Activated naive CD4-positive, alpha-beta T cell treated with anti-CD3 and anti-CD28 coated beads, Interleukin-2, amount 10 ng/mL, durations not matched to agents 7 days and 5 days (primary cell): ENCODE results near the gene TUBGCP2.

Experiments used
- CTCF ChIA-PET: fragments of 350-600 bp; sonication (Branson Sonifier 250); formaldehyde crosslinking; loops from one replicate; lab custom pipeline; 2021; ENCODE audit warnings: antibody characterized with exemption; lab: Charles Lee
- DNase-seq: peaks from one replicate; pipeline ENCODE4 v3.0.0-alpha.2; 2020
- H3K27ac Mint-ChIP-seq: one replicate; pipeline ENCODE4 v1.8.0; 2021; ENCODE audit warnings: mild to moderate bottlenecking, moderate library complexity, mixed read lengths
- H3K27me3 Mint-ChIP-seq: one replicate; pipeline ENCODE4 v1.8.0; 2021; ENCODE audit warnings: mild to moderate bottlenecking, mixed read lengths
- H3K36me3 Mint-ChIP-seq: one replicate; pipeline ENCODE4 v1.8.0; 2021; ENCODE audit warnings: mixed read lengths
- H3K4me1 Mint-ChIP-seq: one replicate; pipeline ENCODE4 v1.8.0; 2021; ENCODE audit warnings: mixed read lengths
- H3K4me3 Mint-ChIP-seq: one replicate; pipeline ENCODE4 v1.8.0; 2021; ENCODE audit warnings: mild to moderate bottlenecking, moderate library complexity, mixed read lengths
- H3K9me3 Mint-ChIP-seq: one replicate; pipeline ENCODE4 v1.8.0; 2021; ENCODE audit warnings: mixed read lengths

TUBGCP2 gene

DNA sequence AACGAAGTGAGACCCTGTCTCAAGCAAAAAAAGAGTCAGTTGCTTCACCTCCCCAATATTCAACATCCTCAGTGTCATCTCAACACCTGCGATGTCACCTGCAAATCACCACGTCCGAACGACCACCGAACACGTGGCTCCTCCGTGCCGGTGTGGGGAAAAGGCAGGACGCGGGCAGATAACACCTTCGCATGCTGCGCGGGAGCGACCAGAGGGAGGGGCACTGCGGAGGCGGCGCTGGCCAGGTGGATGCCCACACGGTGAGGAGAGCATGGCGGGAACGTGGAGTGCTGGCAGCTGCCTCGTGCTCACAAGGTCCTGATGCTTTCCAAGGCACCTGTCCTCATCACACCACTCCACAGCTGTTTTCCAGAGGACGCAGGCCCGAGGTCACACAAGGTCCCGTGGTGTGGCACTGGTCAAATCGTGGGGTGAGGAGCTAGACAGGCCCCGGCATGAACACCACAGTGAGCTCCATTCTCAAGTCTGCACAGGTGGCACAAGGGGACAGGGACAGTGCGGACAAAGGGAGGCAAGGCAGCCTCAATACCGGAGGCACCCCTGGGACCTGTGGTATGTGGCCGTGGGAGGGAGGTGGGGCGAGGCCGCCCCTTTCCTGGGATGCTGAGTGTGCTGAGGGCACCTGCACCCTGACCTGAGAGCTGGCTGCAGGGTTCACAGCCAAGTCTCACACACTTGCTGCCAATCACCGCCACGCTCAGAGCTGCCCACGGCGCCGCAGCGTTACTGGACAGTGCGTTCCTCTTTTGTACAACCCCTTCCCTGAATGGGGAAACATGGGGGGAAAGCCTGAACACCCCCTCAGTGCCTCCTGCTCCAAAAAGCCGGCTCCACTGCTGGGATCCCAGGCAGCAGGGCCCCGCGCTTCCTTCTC is 13.0 kb downstream of the TUBGCP2 start:
- DNase-seq: no peak
- Mint-ChIP-seq H3K27me3 (no peaks in the 10 kb centered on the region), H3K4me1 (no peaks in the 10 kb centered on the region), H3K9me3 (no peaks in the 10 kb centered on the region), H3K4me3 (no peak overlapping the region), H3K36me3 (peaks cover 47% of the 10 kb centered on the region), H3K27ac (no peak overlapping the region)
- CTCF ChIA-PET: interaction anchor here (0.8 kb wide), 1 partner anchor 17 kb away, joined by 3 read pairs; no protein-coding TSS in a partner anchor

DNA sequence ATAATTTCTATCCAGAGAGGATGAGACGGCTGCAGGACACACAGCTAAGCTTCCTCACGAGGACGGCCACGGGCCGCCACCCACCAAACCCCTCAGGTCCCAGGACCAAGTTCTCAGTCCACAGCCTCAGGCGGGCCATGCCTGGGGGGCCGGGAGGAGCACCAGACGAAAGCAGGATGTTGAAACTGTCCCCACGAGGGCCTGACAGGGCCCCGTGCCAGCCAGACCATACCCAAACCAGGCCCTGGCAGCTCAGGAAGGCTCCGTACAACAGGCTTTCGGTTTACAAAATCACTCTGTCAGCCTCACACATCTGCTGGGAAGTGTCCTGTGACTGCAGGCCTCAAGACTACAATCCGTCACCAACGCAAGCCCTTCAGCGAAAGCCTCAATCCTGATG is 14.5 kb downstream of the TUBGCP2 start:
- CTCF ChIA-PET: interaction anchor here (1.9 kb wide), 1 partner anchor 14 kb away, joined by 7 read pairs; no protein-coding TSS in a partner anchor
- Mint-ChIP-seq H3K9me3 (no peaks in the 10 kb centered on the region), H3K36me3 (peaks cover 50% of the 10 kb centered on the region), H3K4me1 (no peaks in the 10 kb centered on the region), H3K4me3 (no peak overlapping the region), H3K27me3 (no peaks in the 10 kb centered on the region), H3K27ac (no peak overlapping the region)
- DNase-seq: no peak

DNA sequence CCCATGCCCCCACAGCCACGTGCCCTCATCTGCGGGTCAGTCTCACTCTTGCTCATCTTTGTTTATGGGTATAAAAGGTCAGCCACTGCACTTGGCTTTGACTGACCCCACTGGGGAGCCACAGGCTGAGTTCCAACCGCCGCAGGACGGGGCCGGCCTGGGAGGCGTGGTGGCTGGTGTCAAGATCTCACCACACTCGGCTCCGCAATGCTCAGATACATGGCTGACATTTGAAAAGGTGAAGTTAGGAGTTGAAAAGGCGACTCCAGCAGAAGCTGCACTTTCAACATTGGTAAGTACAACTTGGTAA is 14.9 kb downstream of the TUBGCP2 start:
- DNase-seq: no peak
- Mint-ChIP-seq H3K4me3 (no peak overlapping the region), H3K36me3 (peaks cover 50% of the 10 kb centered on the region), H3K4me1 (no peaks in the 10 kb centered on the region), H3K9me3 (no peaks in the 10 kb centered on the region), H3K27me3 (no peaks in the 10 kb centered on the region), H3K27ac (no peak overlapping the region)
- CTCF ChIA-PET: interaction anchor here (1.9 kb wide), 1 partner anchor 14 kb away, joined by 7 read pairs; no protein-coding TSS in a partner anchor

DNA sequence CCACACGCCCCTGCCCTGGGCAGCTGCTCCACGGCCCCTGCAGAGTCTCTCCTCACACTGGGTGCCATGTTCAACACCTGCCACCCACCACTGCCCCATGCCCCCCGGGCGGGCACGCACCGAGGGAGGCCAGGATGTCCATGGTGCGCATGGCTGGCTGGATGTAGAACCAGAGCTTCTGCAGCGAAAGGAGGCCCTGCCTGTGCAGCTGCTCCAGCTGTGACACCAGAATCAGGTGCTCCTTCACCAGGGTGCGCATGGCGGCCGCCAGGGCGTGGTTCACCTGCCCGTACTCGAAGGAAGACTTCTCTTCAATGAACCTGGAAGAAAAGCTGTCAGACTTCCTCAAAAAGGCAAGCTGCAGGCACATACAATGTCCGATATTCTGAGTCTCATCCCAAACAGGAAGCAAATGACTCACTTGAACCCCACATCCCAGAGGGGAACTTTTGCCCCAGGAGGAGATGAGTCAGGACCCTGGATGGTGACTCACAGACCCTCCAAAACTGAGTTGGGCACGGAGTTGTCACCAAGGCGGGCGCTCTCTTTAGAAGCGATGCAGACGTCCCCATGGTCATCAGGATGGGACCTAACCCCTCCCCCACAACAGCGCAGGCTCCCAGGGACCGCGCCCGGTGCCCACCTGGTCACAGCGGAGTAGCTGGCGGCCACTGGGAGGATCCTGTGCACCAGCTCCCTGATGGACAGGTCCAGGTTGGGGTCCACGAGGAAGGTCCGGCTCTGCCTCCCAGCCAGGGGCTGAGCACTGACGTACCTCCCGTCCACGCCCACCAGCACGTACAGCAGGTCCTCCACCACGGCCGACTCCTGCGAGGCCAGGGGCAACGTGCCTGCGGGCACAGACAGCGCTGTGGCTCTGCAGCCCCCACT is 15.5 kb downstream of the TUBGCP2 start:
- CTCF ChIA-PET: interaction anchor here (1.4 to 1.9 kb wide), 2 partner anchors 15 to 150 kb away, joined by 5 to 7 read pairs; no protein-coding TSS in a partner anchor

DNA sequence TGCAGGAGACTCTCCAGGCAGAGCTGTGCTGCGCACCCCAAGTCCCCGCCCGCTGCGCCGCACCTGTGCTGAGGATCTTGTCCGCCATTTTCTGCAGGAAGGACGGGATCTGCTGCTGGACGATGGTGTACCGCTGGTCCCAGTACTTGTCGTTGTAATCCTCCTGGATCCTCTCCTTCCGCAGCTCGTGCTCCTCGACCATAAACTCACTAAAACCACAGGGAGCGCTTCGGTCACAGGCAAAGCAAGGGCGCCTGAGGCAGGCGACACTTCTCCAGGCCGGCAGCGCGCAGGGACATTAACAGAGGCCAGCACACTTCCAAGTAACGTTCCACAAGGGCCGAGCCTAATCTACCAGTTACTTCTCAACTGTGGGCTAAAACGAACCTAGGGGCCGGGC is 18.9 kb downstream of the TUBGCP2 start:
- DNase-seq: no peak
- H3K4me3 Mint-ChIP-seq: no peak overlapping the region
- CTCF ChIA-PET: no interaction called here
- H3K4me1 Mint-ChIP-seq: no peaks in the 10 kb centered on the region
- peaks cover 55% of the 10 kb centered on the region for H3K36me3 Mint-ChIP-seq
- no peaks in the 10 kb centered on the region for H3K27me3 Mint-ChIP-seq
- no peak overlapping the region for H3K27ac Mint-ChIP-seq
- H3K9me3 Mint-ChIP-seq: no peaks in the 10 kb centered on the region

More for the DNA sequence above, 15.5 kb downstream of the TUBGCP2 start:
- H3K4me3 Mint-ChIP-seq: no peak overlapping the region
- H3K4me1 Mint-ChIP-seq: no peaks in the 10 kb centered on the region
- H3K9me3 Mint-ChIP-seq: no peaks in the 10 kb centered on the region
- peaks cover 46% of the 10 kb centered on the region for H3K36me3 Mint-ChIP-seq
- no peaks in the 10 kb centered on the region for H3K27me3 Mint-ChIP-seq
- no peak overlapping the region for H3K27ac Mint-ChIP-seq
- DNase-seq: no peak

DNA sequence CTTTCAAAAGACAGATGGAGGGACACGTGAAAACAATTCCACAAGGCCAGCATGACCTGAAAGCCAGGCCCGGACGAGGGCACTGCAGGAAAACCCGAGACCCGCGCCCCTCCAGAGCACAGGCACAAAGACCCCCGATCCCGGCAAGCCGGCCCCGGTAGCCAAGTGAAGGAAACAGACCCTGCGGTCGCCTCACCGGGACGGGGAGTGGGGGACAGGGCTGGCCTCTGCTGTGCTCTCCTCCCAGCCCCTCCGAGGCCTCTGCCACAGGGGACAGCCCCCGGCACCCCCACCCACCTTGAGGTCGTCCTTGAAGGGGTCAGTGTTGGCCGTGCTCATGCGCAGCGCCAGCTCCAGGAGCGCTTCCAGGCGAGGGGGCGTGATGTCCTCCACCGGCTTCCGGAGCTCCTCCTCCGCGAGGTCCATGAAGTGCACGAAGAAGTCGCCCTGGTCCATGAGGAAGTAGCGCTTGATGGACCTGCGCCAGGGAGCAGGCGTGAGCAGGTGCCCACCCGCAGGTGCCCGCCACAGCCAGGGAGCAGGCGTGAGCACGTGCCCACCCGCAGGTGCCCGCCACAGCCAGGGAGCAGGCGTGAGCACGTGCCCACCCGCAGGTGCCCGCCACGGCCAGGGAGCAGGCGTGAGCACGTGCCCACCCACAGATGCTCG is 20.7 kb downstream of the TUBGCP2 start:
- CTCF ChIA-PET: no interaction called here
- Mint-ChIP-seq H3K27me3 (no peaks in the 10 kb centered on the region), H3K9me3 (no peaks in the 10 kb centered on the region), H3K4me3 (no peak overlapping the region), H3K27ac (no peak overlapping the region), H3K4me1 (no peaks in the 10 kb centered on the region), H3K36me3 (peaks cover 55% of the 10 kb centered on the region)
- DNase-seq: no peak

DNA sequence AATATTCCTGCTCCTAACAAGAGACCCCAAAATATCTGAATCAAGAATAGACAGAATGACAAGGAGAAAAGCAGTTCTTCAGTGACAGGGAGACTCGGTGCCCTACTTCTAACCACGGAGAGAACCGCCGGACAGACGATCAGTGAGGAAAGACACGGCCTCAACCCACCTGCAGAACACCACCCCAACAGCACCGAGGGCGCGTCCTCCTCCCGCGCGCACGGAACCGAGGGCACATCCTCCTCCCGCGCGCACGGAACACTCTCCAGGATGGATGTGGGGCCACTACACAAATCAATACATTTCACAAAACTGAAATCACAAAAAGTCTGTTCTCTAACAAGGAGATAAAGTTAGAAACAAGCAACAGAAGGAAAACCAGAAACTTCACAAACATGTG is 22.3 kb downstream of the TUBGCP2 start:
- CTCF ChIA-PET: no interaction called here
- Mint-ChIP-seq H3K4me3 (no peak overlapping the region), H3K4me1 (no peaks in the 10 kb centered on the region), H3K9me3 (no peaks in the 10 kb centered on the region), H3K36me3 (peaks cover 62% of the 10 kb centered on the region), H3K27me3 (no peaks in the 10 kb centered on the region), H3K27ac (no peak overlapping the region)
- no peak for DNase-seq

DNA sequence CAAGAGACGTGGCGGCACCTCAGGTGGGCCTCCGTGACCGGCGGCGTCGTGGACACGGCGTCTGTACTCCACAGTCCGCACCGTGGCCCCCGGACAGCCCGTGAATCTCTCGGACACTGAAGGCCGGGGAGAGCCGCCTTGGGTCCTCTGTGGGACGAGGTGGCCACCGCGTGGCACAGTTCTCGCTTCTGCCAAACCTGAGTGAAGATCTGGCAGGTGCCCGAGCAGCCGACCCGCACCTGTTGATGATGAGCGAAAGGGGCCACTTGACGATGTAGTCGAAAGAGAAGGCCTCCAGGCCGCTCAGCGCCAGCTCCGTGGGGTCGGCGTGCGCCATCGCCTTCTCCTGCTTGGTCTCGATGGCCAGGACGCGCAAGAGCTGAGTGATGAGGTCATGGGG is 23.5 kb downstream of the TUBGCP2 start:
- Mint-ChIP-seq H3K9me3 (no peaks in the 10 kb centered on the region), H3K36me3 (peaks cover 57% of the 10 kb centered on the region), H3K27me3 (no peaks in the 10 kb centered on the region), H3K27ac (no peak overlapping the region), H3K4me1 (no peaks in the 10 kb centered on the region), H3K4me3 (no peak overlapping the region)
- DNase-seq: no peak
- CTCF ChIA-PET: no interaction called here

DNA sequence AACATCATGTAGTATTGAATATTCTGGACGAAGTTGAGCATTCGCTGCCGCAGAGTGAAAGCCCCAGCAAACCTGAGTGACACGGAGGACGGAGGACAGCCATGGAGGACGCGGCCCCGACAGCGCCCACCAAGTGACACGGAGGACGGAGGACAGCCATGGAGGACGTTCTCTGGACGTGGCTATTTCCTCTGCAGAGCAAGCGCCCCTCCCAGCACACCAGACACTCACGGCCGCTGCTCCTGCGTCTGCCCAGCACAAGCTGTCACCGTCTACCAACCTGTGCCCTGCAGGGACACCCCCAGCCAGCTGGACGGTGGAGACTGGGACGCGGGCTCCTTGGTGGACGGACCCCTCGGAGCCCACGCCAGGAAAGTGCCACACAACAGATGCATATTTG is 24.7 kb downstream of the TUBGCP2 start:
- Mint-ChIP-seq H3K27me3 (no peaks in the 10 kb centered on the region), H3K27ac (no peak overlapping the region), H3K4me1 (peaks cover 12% of the 10 kb centered on the region), H3K9me3 (no peaks in the 10 kb centered on the region), H3K4me3 (no peak overlapping the region), H3K36me3 (peaks cover 49% of the 10 kb centered on the region)
- DNase-seq: no peak
- CTCF ChIA-PET: no interaction called here

DNA sequence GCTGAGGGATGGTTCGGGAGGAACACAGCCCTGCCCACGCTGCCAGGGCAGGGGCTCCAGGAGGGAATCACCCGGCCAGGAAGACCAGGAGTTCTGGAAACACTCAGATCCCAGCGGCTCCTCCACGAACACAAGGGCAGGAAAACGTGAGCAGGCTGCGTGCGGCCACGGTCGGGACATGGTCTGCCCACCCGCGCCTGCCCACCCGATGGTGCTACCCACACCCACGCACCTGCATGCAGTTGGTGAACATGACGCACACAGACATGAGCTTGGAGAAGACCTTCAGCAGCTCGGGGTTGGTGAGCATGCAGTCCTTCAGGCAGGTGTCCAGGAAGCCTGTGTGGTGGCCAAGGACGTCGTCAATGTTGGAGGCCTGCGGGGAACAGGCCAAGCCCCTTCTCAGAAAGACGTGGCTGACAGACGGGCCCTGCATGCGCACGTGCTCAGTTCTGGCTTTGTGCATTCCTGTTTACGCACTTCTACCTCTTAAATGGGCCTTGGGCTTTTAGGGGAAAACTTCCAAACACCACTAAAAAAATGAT is 25.8 kb downstream of the TUBGCP2 start:
- Mint-ChIP-seq H3K4me1 (peaks cover 22% of the 10 kb centered on the region), H3K9me3 (no peaks in the 10 kb centered on the region), H3K4me3 (no peak overlapping the region), H3K36me3 (peaks cover 50% of the 10 kb centered on the region), H3K27me3 (no peaks in the 10 kb centered on the region), H3K27ac (no peak overlapping the region)
- CTCF ChIA-PET: no interaction called here
- DNase-seq: no peak

DNA sequence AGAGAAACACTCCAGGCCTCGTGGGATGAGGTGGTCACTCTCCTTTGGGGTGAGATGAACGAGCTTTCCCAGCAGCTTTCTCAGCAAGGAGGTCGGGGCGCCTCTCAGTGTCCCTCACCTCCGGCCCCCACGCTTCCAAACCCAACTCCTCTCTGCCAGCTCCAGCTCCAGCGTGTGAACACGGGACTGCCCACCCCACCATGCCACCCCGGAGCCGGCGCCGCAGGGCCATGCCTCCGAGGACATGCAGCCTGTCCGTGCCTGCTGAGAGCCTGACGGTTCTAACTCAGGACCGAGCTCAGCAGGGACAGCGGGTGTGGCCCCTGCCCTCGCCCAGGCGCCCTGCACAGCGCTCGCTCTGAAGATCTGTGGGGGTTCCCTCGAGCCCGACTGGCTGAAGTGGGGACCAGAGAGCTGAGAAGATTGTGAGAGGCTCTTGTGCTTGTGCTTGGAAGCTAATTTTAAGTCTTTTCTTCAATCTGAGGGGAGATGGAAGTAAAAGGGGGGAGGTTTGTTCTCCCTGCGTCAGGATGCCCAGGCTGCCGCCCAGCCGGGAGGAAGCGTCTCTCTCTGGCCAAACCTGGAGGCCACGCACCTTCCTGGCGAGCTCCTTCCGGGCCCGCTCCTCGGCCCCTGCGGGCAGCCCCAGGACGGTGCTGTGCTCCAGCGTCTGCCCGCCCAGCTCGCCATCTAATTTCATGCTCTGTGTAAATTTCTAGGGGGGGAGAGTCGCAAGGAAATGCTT is 26.9 kb downstream of the TUBGCP2 start:
- H3K9me3 Mint-ChIP-seq: no peaks in the 10 kb centered on the region
- no peaks in the 10 kb centered on the region for H3K27me3 Mint-ChIP-seq
- no peak overlapping the region for H3K4me3 Mint-ChIP-seq
- CTCF ChIA-PET: interaction anchor here (1.6 to 2.2 kb wide), 2 partner anchors 22 to 26 kb away, joined by 3 to 11 read pairs; no protein-coding TSS in a partner anchor
- H3K27ac Mint-ChIP-seq: no peak overlapping the region
- peaks cover 42% of the 10 kb centered on the region for H3K36me3 Mint-ChIP-seq
- H3K4me1 Mint-ChIP-seq: peaks cover 27% of the 10 kb centered on the region
- DNase-seq: no peak

DNA sequence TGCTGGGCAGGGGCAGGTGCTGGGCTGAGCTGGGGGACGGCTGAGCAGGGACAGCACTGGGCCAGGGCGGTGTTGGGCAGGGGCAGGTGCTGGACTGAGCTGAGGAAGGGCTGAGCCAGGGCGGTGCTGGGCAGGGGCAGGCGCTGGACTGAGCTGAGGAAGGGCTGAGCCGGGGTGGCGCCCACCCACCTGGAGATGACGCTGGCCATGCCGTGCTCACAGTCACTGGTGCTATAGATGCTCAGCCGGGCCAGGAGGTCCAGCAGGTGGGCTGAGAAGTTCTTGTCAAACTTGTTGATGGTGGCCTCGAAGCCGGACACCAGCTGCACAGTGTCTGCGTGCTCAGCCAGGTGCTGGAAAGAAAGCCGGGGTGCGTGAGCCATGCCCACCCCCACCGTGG is 27.6 kb downstream of the TUBGCP2 start:
- Mint-ChIP-seq H3K36me3 (peaks cover 35% of the 10 kb centered on the region), H3K4me1 (peaks cover 27% of the 10 kb centered on the region), H3K4me3 (no peak overlapping the region), H3K27ac (no peak overlapping the region), H3K27me3 (no peaks in the 10 kb centered on the region), H3K9me3 (no peaks in the 10 kb centered on the region)
- no peak for DNase-seq
- CTCF ChIA-PET: interaction anchor here (1.6 to 2.2 kb wide), 2 partner anchors 21 to 26 kb away, joined by 3 to 11 read pairs; no protein-coding TSS in a partner anchor

DNA sequence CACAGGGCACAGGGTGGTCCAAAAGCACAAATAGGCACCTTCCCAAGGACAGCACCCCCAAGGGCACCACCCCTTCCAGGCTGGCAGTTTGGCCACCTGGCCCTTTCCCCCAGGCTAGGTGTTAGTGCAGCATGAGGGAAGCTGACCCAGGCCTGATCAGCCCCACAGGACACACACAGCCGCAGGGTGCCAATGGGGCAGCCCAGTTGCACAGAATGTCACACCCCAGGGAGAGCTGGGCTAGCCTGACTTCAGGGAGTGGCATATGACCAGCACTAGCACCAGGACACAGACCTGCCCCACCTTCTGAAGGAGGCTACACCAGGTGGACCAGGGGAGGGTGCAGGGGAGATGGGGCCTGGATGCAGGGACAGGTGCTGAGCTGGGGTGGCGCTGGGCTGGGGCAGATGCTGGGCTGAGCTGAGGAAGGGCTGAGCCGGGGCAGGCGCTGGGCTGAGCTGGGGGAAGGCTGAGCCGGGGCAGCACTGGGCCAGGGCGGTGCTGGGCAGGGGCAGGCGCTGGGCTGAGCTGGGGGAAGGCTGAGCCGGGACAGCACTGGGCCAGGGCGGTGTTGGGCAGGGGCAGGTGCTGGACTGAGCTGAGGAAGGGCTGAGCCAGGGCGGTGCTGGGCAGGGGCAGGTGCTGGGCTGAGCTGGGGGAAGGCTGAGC is 28.1 kb downstream of the TUBGCP2 start:
- CTCF ChIA-PET: interaction anchor here (1.6 to 2.2 kb wide), 2 partner anchors 21 to 27 kb away, joined by 3 to 11 read pairs; no protein-coding TSS in a partner anchor
- Mint-ChIP-seq H3K9me3 (no peaks in the 10 kb centered on the region), H3K27ac (no peak overlapping the region), H3K27me3 (no peaks in the 10 kb centered on the region), H3K4me3 (no peak overlapping the region), H3K36me3 (peaks cover 30% of the 10 kb centered on the region), H3K4me1 (peaks cover 33% of the 10 kb centered on the region)
- no peak for DNase-seq
